GM19239 (cell line): ENCODE measurements around the gene CALHM5.

Experiments
- DNase-seq: peaks from one replicate; pipeline ENCODE4 v3.0.0; 2011; ENCODE audit warnings: low spot score; ENCODE audit not compliant: insufficient read length
- FAIRE-seq: peaks from 2 replicates; lab custom pipeline; 2011; peaks lifted over from hg19 to GRCh38; lab: Jason Lieb, UNC

CALHM5 gene

GRCh38 chr6:116570856-116571682 lies 59.6 kb downstream of the CALHM5 start, which contains the start of gene RWDD1:
TSS of gene RWDD1 (plus strand) at chr6:116571504. CDS start at chr6:116571583, 79 bp downstream.
- FAIRE-seq (peak; percentile 94), DNase-seq (peak; percentile 79)

DNA sequence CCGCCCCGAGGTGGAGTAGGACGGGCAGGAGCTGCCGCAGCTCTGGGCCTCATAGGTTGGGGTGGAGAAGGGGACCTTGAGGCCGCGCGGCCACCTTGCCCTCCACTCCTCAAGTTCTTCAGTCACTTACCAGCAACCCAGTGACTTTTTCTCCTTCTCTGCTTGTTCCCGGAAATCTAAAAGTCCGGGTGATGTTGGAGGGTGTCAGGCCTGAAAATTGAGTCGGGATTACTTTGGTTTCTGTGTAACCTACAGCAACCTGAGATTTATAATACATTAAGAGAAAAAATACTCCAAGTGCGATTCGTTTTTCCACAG lies 60.2 kb downstream of the CALHM5 start:
- FAIRE-seq, result no peak
- no peak for DNase-seq

DNA sequence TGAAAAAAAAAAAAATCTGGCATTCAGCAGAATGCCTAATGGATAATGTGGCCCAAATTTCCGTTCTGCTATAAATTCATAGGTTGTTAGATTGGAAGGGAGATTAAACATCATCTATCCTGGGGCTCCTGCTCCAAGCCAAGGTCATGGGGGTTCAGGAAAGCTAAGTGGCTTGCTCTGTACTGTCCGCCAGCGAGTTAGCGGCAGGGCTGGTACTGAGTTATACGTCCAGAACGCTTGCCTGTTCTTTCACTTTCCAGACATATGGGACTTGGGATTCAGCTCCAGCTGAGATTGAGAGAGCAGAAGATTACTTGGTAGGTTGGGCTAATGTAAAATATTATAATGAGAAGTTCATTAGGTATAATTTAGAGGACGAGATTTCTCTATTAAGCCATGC lies 60.7 kb downstream of the CALHM5 start:
- peak; percentile 83 for FAIRE-seq
- DNase-seq, result no peak
